H1 (cell line): ENCODE data around the gene ZNF837. TPM values are rescaled to one million over a fixed set of nuclear protein-coding genes. Genes with fewer than 3 reads are reported as not detected.
A peak's percentile ranks its signal among the peaks of the same experiment; 100 is the strongest.

Source experiments
- ATF2 ChIP-seq: IDR thresholded peaks from 2 replicates; pipeline ENCODE4 v1.6.1; 2012; ENCODE audit warnings: low read length, inconsistent platforms
- ATF3 ChIP-seq: IDR thresholded peaks from 2 replicates; pipeline ENCODE4 v1.6.1; 2011; ENCODE audit warnings: low read depth, mild to moderate bottlenecking, low read length; ENCODE audit not compliant: insufficient read depth
- CHD1 ChIP-seq: IDR thresholded peaks from 2 replicates; pipeline ENCODE4 v1.6.1; 2012; ENCODE audit warnings: low read depth, low read length, improper control_type of control experiment
- CREB1 ChIP-seq: IDR thresholded peaks from 2 replicates; pipeline ENCODE4 v1.6.1; 2012; ENCODE audit warnings: inconsistent platforms
- E2F6 ChIP-seq: IDR thresholded peaks from 2 replicates; pipeline ENCODE4 v1.6.1; 2012; ENCODE audit warnings: inconsistent platforms
- EZH2 ChIP-seq: fragments of 200-600 bp; sonication (generic); IDR thresholded peaks from 2 replicates; pipeline ENCODE4 v1.7.1; 2012; ENCODE audit warnings: low read depth, mild to moderate bottlenecking, moderate library complexity, low read length, inconsistent platforms; ENCODE audit not compliant: severe bottlenecking
- GABPA ChIP-seq: IDR thresholded peaks from 2 replicates; pipeline ENCODE4 v1.6.1; 2011; ENCODE audit warnings: mild to moderate bottlenecking, low read length, moderate library complexity, borderline replicate concordance; ENCODE audit not compliant: insufficient read depth
- KDM5A ChIP-seq: fragments of 200-600 bp; IDR thresholded peaks from 2 replicates; pipeline ENCODE4 v1.7.1; 2012; ENCODE audit warnings: mild to moderate bottlenecking, low read length, inconsistent platforms, mixed read lengths
- NRF1 ChIP-seq: IDR thresholded peaks from 2 replicates; pipeline ENCODE4 v1.6.1; 2011; ENCODE audit warnings: mild to moderate bottlenecking, low read depth, low read length, improper control_type of control experiment
- POLR2A ChIP-seq, 2 experiments: IDR thresholded peaks; 1 replicate in 1 of 2; 2 replicates in 1 of 2; pipeline ENCODE4 v1.6.1; 2011; ENCODE audit warnings: low read depth in 2 of 2, low read length in 2 of 2, mild to moderate bottlenecking in 2 of 2; ENCODE audit errors: control extremely low read depth in 1 of 2
- RNF2 ChIP-seq: fragments of 200-900, 300-1000 bp; sonication (generic); IDR thresholded peaks from 2 replicates; pipeline ENCODE4 v1.7.1; 2016; ENCODE audit warnings: borderline replicate concordance, low read depth, mild to moderate bottlenecking, antibody characterized with exemption, low read length; ENCODE audit not compliant: poor library complexity, severe bottlenecking; ENCODE audit errors: missing control alignments
- SIN3A ChIP-seq, 2 experiments: IDR thresholded peaks in 1 of 2; conservative IDR thresholded peaks in 1 of 2; 2 replicates each; pipeline ENCODE4 v1.6.1; 2011 to 2012; ENCODE audit warnings: low read length in 2 of 2, improper control_type of control experiment in 1 of 2, low read depth in 1 of 2, mild to moderate bottlenecking in 1 of 2
- polyA plus RNA-seq, 7 experiments: library from polyadenylated mRNA; depleted of rRNA in 3 of 7; stranded (reverse) in 5 of 7; unstranded in 2 of 7; fragments of >200 nt in 5 of 7; fragments of 200-250 nt in 2 of 7; gene quantifications; 1 replicate in 5 of 7; 2 replicates in 1 of 7; 4 replicates in 1 of 7; pipeline versions ENCODE4 v1.2.1 to v1.2.3, GENCODE V29; 2011 to 2013; ENCODE audit warnings: missing spikeins in 2 of 7, mixed read lengths in 2 of 7
- total RNA-seq: library from RNA; stranded (reverse); fragmentation: NEBNext Ultra II Directional; extraction: Animal tissue kit (Norgen Biotek cat#: 25700); gene quantifications from 2 replicates; pipeline ENCODE4 v1.2.1, GENCODE V29; 2021

Gene ZNF837
- total and polyA plus RNA-seq, 2 of the 8 experiments (the other 6 are each of a cell fraction or from before 2014, with no cell fraction given), result 1.9 to 3.3 TPM

DNA sequence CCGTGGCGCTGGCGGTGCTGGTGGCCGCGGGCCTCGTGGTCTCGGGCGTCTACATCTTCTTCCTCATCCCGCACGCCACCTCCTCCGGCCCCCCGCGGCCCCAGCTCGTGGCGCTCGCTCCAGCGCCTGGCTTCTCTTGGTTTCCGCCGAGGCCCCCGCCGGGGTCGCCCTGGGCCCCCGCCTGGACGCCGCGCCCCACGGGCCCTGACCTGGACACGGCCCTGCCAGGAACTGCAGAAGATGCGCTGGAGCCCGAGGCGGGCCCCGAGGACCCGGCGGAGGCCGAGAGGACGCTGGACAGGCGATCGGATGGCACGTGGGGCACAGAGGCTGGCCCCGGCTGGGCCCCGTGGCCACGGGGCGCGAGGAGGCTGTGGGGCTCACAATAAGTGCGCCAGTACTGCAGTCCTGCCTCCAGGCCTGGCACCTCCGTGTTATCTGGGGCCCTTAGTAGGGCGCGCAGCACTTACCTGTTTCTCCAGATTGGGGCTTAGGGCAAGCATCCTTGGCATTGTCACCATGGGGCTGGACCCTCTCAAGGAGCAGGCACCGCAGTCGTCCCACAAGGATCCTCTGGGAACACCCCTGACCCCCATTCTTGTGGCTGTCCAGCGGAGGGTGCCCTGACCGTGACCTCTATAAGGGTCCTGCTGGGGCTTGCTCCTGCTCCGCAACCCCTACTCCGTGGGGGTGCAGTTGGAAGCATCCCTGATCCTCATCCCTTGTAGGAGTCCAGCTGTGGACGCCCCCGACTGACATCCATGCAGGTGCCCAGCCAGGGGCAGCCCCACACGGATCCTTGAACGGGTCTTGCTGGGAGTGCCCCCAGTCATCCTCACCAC, 16.1 kb upstream of the ZNF837 start (continued):
- TF ChIP-seq SIN3A (conservative IDR thresholded peaks at IDR 0.05 in 1 of 2, IDR thresholded peaks at IDR 0.05 in 1 of 2; ENCODE audit: low read depth in 1 of 2, low read length in 2 of 2), result no peak
- no peak for TF ChIP-seq ATF2
- no peak for TF ChIP-seq KDM5A
- no peak for TF ChIP-seq GABPA
- TF ChIP-seq ATF3, result no peak
- TF ChIP-seq NRF1, result no peak
- TF ChIP-seq RNF2, result no peak
- no peak for TF ChIP-seq CREB1
- TF ChIP-seq CHD1, result no peak
- no peak for TF ChIP-seq EZH2
- TF ChIP-seq E2F6, result peak; percentile 45; the same call in 1 of the 2 replicates
- no peak for TF ChIP-seq POLR2A (IDR thresholded peaks at IDR 0.05; ENCODE audit: control extremely low read depth in 1 of 2, low read depth in 2 of 2, low read length in 2 of 2)
